Glutamatergic neuron (in vitro differentiated cells): Measurements from ENCODE around the gene ACOXL. TPM values are rescaled to one million over a fixed set of nuclear protein-coding genes. Genes with fewer than 3 reads are reported as not detected.

ENCODE experiments used
- DNase-seq: peaks from one replicate; pipeline ENCODE4 v3.0.0; 2022
- H3K27ac Mint-ChIP-seq: one replicate; pipeline ENCODE4 v1.8.0; 2020; ENCODE audit warnings: mild to moderate bottlenecking, mixed read lengths, inconsistent platforms; ENCODE audit not compliant: unreplicated experiment
- H3K27me3 Mint-ChIP-seq: one replicate; pipeline ENCODE4 v1.8.0; 2020; ENCODE audit warnings: mild to moderate bottlenecking, moderate library complexity, mixed read lengths, inconsistent platforms; ENCODE audit not compliant: unreplicated experiment
- H3K36me3 Mint-ChIP-seq: one replicate; pipeline ENCODE4 v1.8.0; 2020; ENCODE audit warnings: mild to moderate bottlenecking, mixed read lengths, inconsistent platforms; ENCODE audit not compliant: unreplicated experiment
- H3K4me1 Mint-ChIP-seq: one replicate; pipeline ENCODE4 v1.8.0; 2020; ENCODE audit warnings: mild to moderate bottlenecking, low read depth, mixed read lengths, inconsistent platforms; ENCODE audit not compliant: unreplicated experiment
- H3K4me3 Mint-ChIP-seq: one replicate; pipeline ENCODE4 v1.8.0; 2020; ENCODE audit warnings: mild to moderate bottlenecking, mixed read lengths, inconsistent platforms; ENCODE audit not compliant: unreplicated experiment
- H3K9me3 Mint-ChIP-seq: one replicate; pipeline ENCODE4 v1.8.0; 2020; ENCODE audit warnings: mild to moderate bottlenecking, moderate library complexity, mixed read lengths, inconsistent platforms; ENCODE audit not compliant: unreplicated experiment
- CTCF ChIP-seq: fragments of 200-600 bp; sonication (generic); IDR thresholded peaks from one replicate; pipeline ENCODE4 v1.5.0; 2021; ENCODE audit not compliant: partially characterized antibody, unreplicated experiment
- total RNA-seq: library from RNA; stranded (reverse); fragmentation: NEBNext Ultra II Directional; extraction: Animal tissue kit (Norgen Biotek cat#: 25700); gene quantifications from one replicate; pipeline ENCODE4 v1.2.1, GENCODE V29; 2021; ENCODE audit not compliant: unreplicated experiment

Gene ACOXL
- total RNA-seq, 1 donor from 2014 or later = 1.4 TPM

- no peak for TF ChIP-seq CTCF
- no peak for DNase-seq
- no peak overlapping the region for H3K4me3 Mint-ChIP-seq
Observed at GRCh38 chr2:111046670-111047069, 314.3 kb downstream of the ACOXL start.

GRCh38 chr2:111048856-111049768 is 316.7 kb downstream of the ACOXL start:
- peaks cover 11% of the 10 kb centered on the region for H3K27me3 Mint-ChIP-seq
- no peak for DNase-seq
- H3K27ac Mint-ChIP-seq = no peak overlapping the region
- TF ChIP-seq CTCF = no peak
- H3K4me1 Mint-ChIP-seq = no peaks in the 10 kb centered on the region
- H3K4me3 Mint-ChIP-seq = no peak overlapping the region
- H3K9me3 Mint-ChIP-seq = peaks cover 4% of the 10 kb centered on the region
- H3K36me3 Mint-ChIP-seq = peaks cover 5% of the 10 kb centered on the region

More at GRCh38 chr2:111046670-111047069, 314.3 kb downstream of the ACOXL start:
- Mint-ChIP-seq H3K27ac (no peak overlapping the region), H3K9me3 (peaks cover 10% of the 10 kb centered on the region), H3K36me3 (peaks cover 8% of the 10 kb centered on the region), H3K4me1 (no peaks in the 10 kb centered on the region), H3K27me3 (peaks cover 16% of the 10 kb centered on the region)

GRCh38 chr2:111049792-111050640 is 317.6 kb downstream of the ACOXL start:
- H3K27ac Mint-ChIP-seq = no peak overlapping the region
- peaks cover 7% of the 10 kb centered on the region for H3K27me3 Mint-ChIP-seq
- TF ChIP-seq CTCF = no peak
- H3K4me1 Mint-ChIP-seq = no peaks in the 10 kb centered on the region
- peaks cover 4% of the 10 kb centered on the region for H3K9me3 Mint-ChIP-seq
- H3K36me3 Mint-ChIP-seq = peaks cover 5% of the 10 kb centered on the region
- no peak for DNase-seq
- no peak overlapping the region for H3K4me3 Mint-ChIP-seq

- no peak overlapping the region for H3K4me3 Mint-ChIP-seq
- TF ChIP-seq CTCF = no peak
- no peak for DNase-seq
- H3K4me1 Mint-ChIP-seq = no peaks in the 10 kb centered on the region
- H3K9me3 Mint-ChIP-seq = peaks cover 4% of the 10 kb centered on the region
- H3K27ac Mint-ChIP-seq = no peak overlapping the region
- H3K27me3 Mint-ChIP-seq = peaks cover 7% of the 10 kb centered on the region
- H3K36me3 Mint-ChIP-seq = peaks cover 5% of the 10 kb centered on the region
Observed at GRCh38 chr2:111050701-111051376, 318.5 kb downstream of the ACOXL start.
